Ishikawa (cell line): ENCODE results near the gene FLNC.

Experiments used
- CEBPB ChIP-seq: IDR thresholded peaks from 2 replicates; pipeline ENCODE4 v1.6.1; 2012
- CREB1 ChIP-seq: IDR thresholded peaks from 2 replicates; pipeline ENCODE4 v1.6.1; 2012; ENCODE audit warnings: low read depth
- EGR1 ChIP-seq: IDR thresholded peaks from 2 replicates; pipeline ENCODE4 v1.6.1; 2012
- EP300 ChIP-seq: IDR thresholded peaks from 2 replicates; pipeline ENCODE4 v1.6.1; 2012; ENCODE audit warnings: borderline replicate concordance
- FOXM1 ChIP-seq: IDR thresholded peaks from 2 replicates; pipeline ENCODE4 v1.6.1; 2012; ENCODE audit warnings: low read depth, borderline replicate concordance
- MAX ChIP-seq: IDR thresholded peaks from 2 replicates; pipeline ENCODE4 v1.6.1; 2012
- NFIC ChIP-seq: IDR thresholded peaks from 2 replicates; pipeline ENCODE4 v1.6.1; 2012
- RAD21 ChIP-seq: IDR thresholded peaks from 2 replicates; pipeline ENCODE4 v1.6.1; 2012; ENCODE audit warnings: low read depth
- REST ChIP-seq: IDR thresholded peaks from 2 replicates; pipeline ENCODE4 v1.6.1; 2012; ENCODE audit warnings: low read depth, mild to moderate bottlenecking
- TAF1 ChIP-seq: IDR thresholded peaks from 2 replicates; pipeline ENCODE4 v1.6.1; 2012; ENCODE audit warnings: low read depth, mild to moderate bottlenecking
- TCF12 ChIP-seq: IDR thresholded peaks from 2 replicates; pipeline ENCODE4 v1.6.1; 2012; ENCODE audit warnings: low read depth
- TEAD4 ChIP-seq: IDR thresholded peaks from 2 replicates; pipeline ENCODE4 v1.6.1; 2012
- USF1 ChIP-seq: IDR thresholded peaks from 2 replicates; pipeline ENCODE4 v1.6.1; 2012
- YY1 ChIP-seq: IDR thresholded peaks from 2 replicates; pipeline ENCODE4 v1.6.1; 2012; ENCODE audit warnings: low read depth
- ZBTB7A ChIP-seq: IDR thresholded peaks from 2 replicates; pipeline ENCODE4 v1.6.1; 2012; ENCODE audit warnings: low read depth

FLNC gene

GRCh38 chr7:128821724-128822123 is 8.5 kb upstream of the FLNC start:
- TF ChIP-seq CEBPB (no peak), ZBTB7A (no peak), MAX (no peak), NFIC (no peak), TCF12 (no peak), RAD21 (no peak), USF1 (no peak), FOXM1 (no peak), YY1 (no peak), CREB1 (no peak)

GRCh38 chr7:128826512-128826911 is 3.7 kb upstream of the FLNC start:
- TF ChIP-seq CEBPB: no peak
- TF ChIP-seq USF1: no peak
- TF ChIP-seq ZBTB7A: no peak
- no peak for TF ChIP-seq RAD21
- TF ChIP-seq TEAD4: no peak
- no peak for TF ChIP-seq CREB1
- no peak for TF ChIP-seq YY1
- TF ChIP-seq NFIC: no peak
- TF ChIP-seq EP300: no peak
- TF ChIP-seq REST: no peak
- TF ChIP-seq TCF12: no peak
- TF ChIP-seq MAX: no peak
- TF ChIP-seq EGR1: no peak

GRCh38 chr7:128826916-128827247 is 3.3 kb upstream of the FLNC start:
- TF ChIP-seq REST: no peak
- no peak for TF ChIP-seq FOXM1
- no peak for TF ChIP-seq TCF12
- no peak for TF ChIP-seq EGR1
- TF ChIP-seq RAD21: no peak
- no peak for TF ChIP-seq NFIC
- no peak for TF ChIP-seq CREB1
- TF ChIP-seq ZBTB7A: no peak
- no peak for TF ChIP-seq MAX
- no peak for TF ChIP-seq USF1
- no peak for TF ChIP-seq TEAD4
- TF ChIP-seq EP300: no peak
- no peak for TF ChIP-seq TAF1

GRCh38 chr7:128827248-128827958 is 2.8 kb upstream of the FLNC start:
- no peak for TF ChIP-seq TAF1
- TF ChIP-seq EGR1: no peak
- TF ChIP-seq NFIC: no peak
- no peak for TF ChIP-seq CREB1
- TF ChIP-seq RAD21: no peak
- TF ChIP-seq MAX: no peak
- TF ChIP-seq TEAD4: no peak
- TF ChIP-seq ZBTB7A: no peak
- TF ChIP-seq REST: no peak
- no peak for TF ChIP-seq FOXM1
- no peak for TF ChIP-seq EP300
- no peak for TF ChIP-seq CEBPB
- TF ChIP-seq USF1: no peak
- TF ChIP-seq TCF12: no peak
- no peak for TF ChIP-seq YY1
